Psoas muscle (tissue), 8 donors: ENCODE data around the gene AKR1A1. TPM values are rescaled to one million over a fixed set of nuclear protein-coding genes. Genes with fewer than 3 reads are reported as not detected.
"Not testable (repeated sequence)": the region's sequence is repeated elsewhere in the genome, so short reads cannot be mapped to it uniquely, and the experiment has no call there.

Source experiments
- ATAC-seq, 4 donors: fragments of 200-7000 bp; cut with Tn5 transposase; one replicate each; pipeline ENCODE4 v1.9.1; 2020; ENCODE audit warnings: moderate library complexity in 3 of 4, mild to moderate bottlenecking in 2 of 4
- DNase-seq, 2 donors: peaks; one replicate each; pipeline ENCODE4 v3.0.0-alpha.2; 2020
- H3K27ac ChIP-seq: fragments of 200-600 bp; one replicate; pipeline ENCODE4 v1.8.0; 2022
- H3K27me3 ChIP-seq, 3 donors: fragments of 200-600 bp in 1 of 3; one replicate each; pipeline versions ENCODE4 v1.6.1 to v1.8.0; 2013 to 2022; ENCODE audit warnings: low read length in 2 of 3, mild to moderate bottlenecking in 2 of 3, moderate library complexity in 1 of 3; ENCODE audit not compliant: insufficient read depth in 3 of 3
- H3K36me3 ChIP-seq, 2 donors: fragments of 200-600 bp in 1 of 2; one replicate each; pipeline versions ENCODE4 v1.6.1 to v1.8.0; 2013 to 2022; ENCODE audit warnings: low read depth in 1 of 2, mild to moderate bottlenecking in 1 of 2, moderate library complexity in 1 of 2; ENCODE audit not compliant: insufficient read depth in 1 of 2
- H3K4me1 ChIP-seq: fragments of 200-600 bp; one replicate; pipeline ENCODE4 v1.8.0; 2022
- H3K4me3 ChIP-seq: fragments of 200-600 bp; one replicate; pipeline ENCODE4 v1.8.0; 2022; ENCODE audit warnings: mild to moderate bottlenecking
- H3K9me3 ChIP-seq: fragments of 200-600 bp; one replicate; pipeline ENCODE4 v1.8.0; 2022
- whole genome bisulfite sequencing, 3 donors: extraction: QIAGEN DNeasy Blood & Tissue Kit; methylation state at CpG; one replicate each; pipeline versions ENCODE4 v1.1.6 to v1.1.7; 2013; 5-methylcytosine and 5-hydroxymethylcytosine counted together
- intact Hi-C, 2 donors: fragments of 100-400 bp; cut with DNase I; formaldehyde crosslinking; loops; one replicate each; pipeline versions ENCODE4 v1.11.0 to v1.14.2; 2022
- polyA plus RNA-seq, 3 donors: library from polyadenylated mRNA; stranded (reverse); fragments of 200-250 nt; gene quantifications; one replicate each; pipeline ENCODE4 v1.2.3, GENCODE V29; 2013
- total RNA-seq, 4 donors: library from RNA; stranded (reverse); fragmentation: NEBNext Ultra II Directional in 2 of 4; extraction: Animal tissue kit (Norgen Biotek cat#: 25700) in 2 of 4; gene quantifications; one replicate each; pipeline versions ENCODE4 v1.2.1 to v1.2.4, GENCODE V29; 2021 to 2023
- TF ChIP-seq, protein P1 (sequence below): fragments of 200-600 bp; IDR thresholded peaks from one replicate; pipeline ENCODE4 v1.8.0; 2022; ENCODE audit warnings: antibody characterized with exemption
- donor health status: healthy with polysubstance abuse.
- donor health status: DM: no; HTN: no; CAD: no; lungs with moderate emphysema.
- donor health status: Bipolar disorder and iron deficiency.
- donor health status: healthy.
- donor health status: DM: yes; HTN: yes; CAD: no.
- donor health status: DM: no; HTN: no; CAD: no.
- donor health status: DM: no; HTN: no; CAD: no.
- donor health status: DM: yes; HTN: yes; CAD: no.

AKR1A1 gene
- total and polyA plus RNA-seq, 7 donors, result 35.6 to 91.5 (median 46.6) TPM

- H3K36me3 ChIP-seq, result peaks cover 0 to 6% of the 10 kb centered on the region in 2 donors
- H3K4me3 ChIP-seq, result no peak overlapping the region
- H3K4me1 ChIP-seq, result peaks cover 25% of the 10 kb centered on the region
- no peaks in the 10 kb centered on the region for H3K9me3 ChIP-seq
- DNase-seq, result no peak
- no peaks in the 10 kb centered on the region for H3K27me3 ChIP-seq
- intact Hi-C loops, result no loop called here
- TF ChIP-seq, protein P1, sequence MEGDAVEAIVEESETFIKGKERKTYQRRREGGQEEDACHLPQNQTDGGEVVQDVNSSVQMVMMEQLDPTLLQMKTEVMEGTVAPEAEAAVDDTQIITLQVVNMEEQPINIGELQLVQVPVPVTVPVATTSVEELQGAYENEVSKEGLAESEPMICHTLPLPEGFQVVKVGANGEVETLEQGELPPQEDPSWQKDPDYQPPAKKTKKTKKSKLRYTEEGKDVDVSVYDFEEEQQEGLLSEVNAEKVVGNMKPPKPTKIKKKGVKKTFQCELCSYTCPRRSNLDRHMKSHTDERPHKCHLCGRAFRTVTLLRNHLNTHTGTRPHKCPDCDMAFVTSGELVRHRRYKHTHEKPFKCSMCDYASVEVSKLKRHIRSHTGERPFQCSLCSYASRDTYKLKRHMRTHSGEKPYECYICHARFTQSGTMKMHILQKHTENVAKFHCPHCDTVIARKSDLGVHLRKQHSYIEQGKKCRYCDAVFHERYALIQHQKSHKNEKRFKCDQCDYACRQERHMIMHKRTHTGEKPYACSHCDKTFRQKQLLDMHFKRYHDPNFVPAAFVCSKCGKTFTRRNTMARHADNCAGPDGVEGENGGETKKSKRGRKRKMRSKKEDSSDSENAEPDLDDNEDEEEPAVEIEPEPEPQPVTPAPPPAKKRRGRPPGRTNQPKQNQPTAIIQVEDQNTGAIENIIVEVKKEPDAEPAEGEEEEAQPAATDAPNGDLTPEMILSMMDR, result no peak
- H3K27ac ChIP-seq, result no peak overlapping the region
- 77 to 80% (median 77%) methylated on average over 4 of the region's 4 CpGs for WGBS, 3 donors
- no peak for ATAC-seq
Measured at GRCh38 chr1:45586769-45587168, 36.1 kb downstream of the AKR1A1 start.

DNA sequence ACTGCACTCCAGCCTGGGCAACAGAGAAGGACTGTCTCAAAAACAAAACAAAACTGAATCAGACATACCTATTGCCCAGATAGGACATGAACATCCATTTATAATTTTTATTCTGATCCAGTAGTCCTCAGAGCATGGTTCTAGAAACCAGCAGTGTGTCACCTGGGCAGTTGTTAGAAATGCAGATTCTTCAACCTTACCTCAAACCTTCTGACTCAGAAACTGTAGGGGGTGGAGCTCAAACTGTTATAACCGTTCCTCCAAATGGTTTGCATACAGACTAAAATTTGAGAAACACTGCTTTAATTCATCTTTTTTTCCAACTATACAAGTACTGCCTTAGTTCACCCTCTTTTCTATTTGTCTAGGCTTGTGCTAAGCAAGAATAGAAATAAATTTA lies 39.2 kb downstream of the AKR1A1 start:
- 41 to 75% (median 53%) methylated on average over 1 of the region's 1 CpG for WGBS, 3 donors
- no peaks in the 10 kb centered on the region for H3K9me3 ChIP-seq
- peaks cover 0 to 35% of the 10 kb centered on the region in 2 donors for H3K36me3 ChIP-seq
- H3K4me3 ChIP-seq, result peak overlapping the region; percentile 52
- TF ChIP-seq, protein P1, result no peak
- intact Hi-C loops, result no loop called here
- ATAC-seq (peak in 3 of 4 donors; percentile 2 to 39 (median 21)), DNase-seq (no peak)
- peak overlapping the region; percentile 66 for H3K27ac ChIP-seq
- H3K4me1 ChIP-seq, result peaks cover 20% of the 10 kb centered on the region
- H3K27me3 ChIP-seq, result no peaks in the 10 kb centered on the region

DNA sequence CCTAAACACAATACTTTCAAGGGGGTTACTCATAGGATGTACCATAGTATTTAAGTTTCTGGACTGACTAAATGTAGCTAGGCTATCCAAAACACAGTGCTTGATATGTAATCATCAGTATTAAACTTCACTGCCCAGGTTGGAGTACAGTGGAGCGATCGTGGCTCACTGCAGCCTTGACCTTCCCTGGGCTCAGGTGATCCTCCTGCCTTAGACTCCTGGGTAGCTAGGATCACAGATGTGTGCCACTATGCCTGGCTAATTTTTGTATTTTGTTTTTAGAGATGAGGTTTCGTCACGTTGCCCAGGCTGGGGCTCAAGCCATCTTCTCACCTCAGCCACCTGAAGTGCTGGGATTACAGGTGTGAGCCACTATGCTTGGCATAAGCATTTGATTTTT lies 43.8 kb downstream of the AKR1A1 start:
- Histone ChIP-seq H3K36me3 (peaks cover 0 to 53% of the 10 kb centered on the region in 2 donors), H3K4me3 (no peak overlapping the region), H3K9me3 (no peaks in the 10 kb centered on the region), H3K4me1 (peaks cover 5% of the 10 kb centered on the region), H3K27ac (no peak overlapping the region), H3K27me3 (no peaks in the 10 kb centered on the region)
- DNase-seq (no peak), ATAC-seq (no peak)
- 85 to 94% (median 90%) methylated on average over 4 of the region's 4 CpGs for WGBS, 3 donors
- intact Hi-C loops, result no loop called here
- TF ChIP-seq, protein P1, result no peak

- WGBS, 3 donors, result 97 to 98% (median 97%) methylated on average over 8 of the region's 8 CpGs
- H3K27ac ChIP-seq, H3K9me3 ChIP-seq, intact Hi-C loops, H3K4me3 ChIP-seq, DNase-seq, ATAC-seq, H3K27me3 ChIP-seq, H3K4me1 ChIP-seq: not testable (repeated sequence)
- H3K36me3 ChIP-seq, result peaks cover 0 to 47% of the 10 kb centered on the region in 2 donors
Measured at GRCh38 chr1:45596765-45597164, 46.1 kb downstream of the AKR1A1 start.

DNA sequence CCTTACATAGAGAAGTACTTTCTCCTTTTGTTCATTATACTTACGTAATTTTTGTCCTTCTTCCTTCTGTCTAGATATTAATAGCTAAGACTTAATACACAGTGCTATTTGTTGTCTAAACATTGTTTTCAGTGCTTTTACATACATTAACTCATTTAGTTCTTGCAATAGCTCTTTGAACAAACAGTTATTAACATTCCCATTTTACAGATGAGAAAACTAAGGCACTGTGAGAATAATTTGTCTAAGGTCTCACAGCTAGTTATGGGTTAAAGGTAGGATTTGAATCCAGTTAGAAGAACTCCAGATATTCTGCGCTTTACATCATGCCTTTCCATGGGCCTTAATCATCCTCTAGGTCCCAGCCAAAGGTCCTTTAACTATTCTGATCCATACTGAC lies 53.6 kb downstream of the AKR1A1 start:
- TF ChIP-seq, protein P1, result no peak
- WGBS, 3 donors, result 96 to 98% (median 98%) methylated on average over 2 of the region's 2 CpGs
- ATAC-seq, result no peak
- Histone ChIP-seq H3K9me3 (no peaks in the 10 kb centered on the region), H3K27ac (no peak overlapping the region), H3K4me3 (no peak overlapping the region), H3K4me1 (no peaks in the 10 kb centered on the region), H3K36me3 (peaks cover 0 to 58% of the 10 kb centered on the region in 2 donors), H3K27me3 (no peaks in the 10 kb centered on the region)
- intact Hi-C loops, result no loop called here
- DNase-seq, result no peak
